BE2C (cell line): ENCODE results near the gene PTPRN2.

Experiments used
- DNase-seq: peaks from one replicate; pipeline ENCODE4 v3.0.0-alpha.2; 2020
- H3K27me3 ChIP-seq: fragments of 250-450 bp; sonication (Bioruptor Pico); 2 replicates; pipeline ENCODE4 v1.5.1; 2020; ENCODE audit warnings: mild to moderate bottlenecking
- H3K36me3 ChIP-seq: fragments of 250-450 bp; sonication (Bioruptor Pico); 2 replicates; pipeline ENCODE4 v1.5.1; 2020; ENCODE audit warnings: mild to moderate bottlenecking
- H3K4me1 ChIP-seq: fragments of 250-450 bp; sonication (Bioruptor Pico); 2 replicates; pipeline ENCODE4 v1.5.1; 2020
- H3K4me3 ChIP-seq: 2 replicates; pipeline ENCODE4 v1.5.1; 2011; ENCODE audit warnings: low read depth, low read length
- H3K9me3 ChIP-seq: fragments of 250-450 bp; sonication (Bioruptor Pico); 2 replicates; pipeline ENCODE4 v1.5.1; 2020
- CTCF ChIP-seq: IDR thresholded peaks from 2 replicates; pipeline ENCODE4 v1.5.1; 2012; ENCODE audit warnings: mild to moderate bottlenecking, low read depth, low read length

PTPRN2 gene

GRCh38 chr7:158497627-158498026 is 90.0 kb downstream of the PTPRN2 start:
- no peaks in the 10 kb centered on the region for H3K9me3 ChIP-seq

GRCh38 chr7:158495786-158496185 is 91.8 kb downstream of the PTPRN2 start:
- no peaks in the 10 kb centered on the region for H3K27me3 ChIP-seq
- no peaks in the 10 kb centered on the region for H3K9me3 ChIP-seq
- peaks cover 12% of the 10 kb centered on the region for H3K4me1 ChIP-seq
- no peaks in the 10 kb centered on the region for H3K36me3 ChIP-seq
- H3K4me3 ChIP-seq = no peak overlapping the region
- TF ChIP-seq CTCF = peak; percentile 52
- peak; percentile 85 for DNase-seq

More at GRCh38 chr7:158497627-158498026, 90.0 kb downstream of the PTPRN2 start:
- DNase-seq = no peak
- no peak for TF ChIP-seq CTCF
- no peaks in the 10 kb centered on the region for H3K36me3 ChIP-seq
- no peak overlapping the region for H3K4me3 ChIP-seq
- no peaks in the 10 kb centered on the region for H3K27me3 ChIP-seq
- peaks cover 12% of the 10 kb centered on the region for H3K4me1 ChIP-seq

- H3K9me3 ChIP-seq = no peaks in the 10 kb centered on the region
- no peak overlapping the region for H3K4me3 ChIP-seq
- no peak for DNase-seq
- no peaks in the 10 kb centered on the region for H3K36me3 ChIP-seq
- no peak for TF ChIP-seq CTCF
- H3K27me3 ChIP-seq = no peaks in the 10 kb centered on the region
- peaks cover 7% of the 10 kb centered on the region for H3K4me1 ChIP-seq
Observed at GRCh38 chr7:158495216-158495615, 92.4 kb downstream of the PTPRN2 start.

GRCh38 chr7:158494643-158495042 is 93.0 kb downstream of the PTPRN2 start:
- no peaks in the 10 kb centered on the region for H3K36me3 ChIP-seq
- DNase-seq = no peak
- H3K27me3 ChIP-seq = no peaks in the 10 kb centered on the region
- TF ChIP-seq CTCF = no peak
- H3K4me1 ChIP-seq = peaks cover 4% of the 10 kb centered on the region; the same call in 1 of the 2 replicates
- H3K4me3 ChIP-seq = no peak overlapping the region
- H3K9me3 ChIP-seq = no peaks in the 10 kb centered on the region

GRCh38 chr7:158494162-158494586 is 93.4 kb downstream of the PTPRN2 start:
- Histone ChIP-seq H3K9me3 (no peaks in the 10 kb centered on the region), H3K4me3 (no peak overlapping the region), H3K4me1 (no peaks in the 10 kb centered on the region), H3K36me3 (no peaks in the 10 kb centered on the region), H3K27me3 (no peaks in the 10 kb centered on the region)
- TF ChIP-seq CTCF = no peak
- DNase-seq = no peak

- Histone ChIP-seq H3K36me3 (no peaks in the 10 kb centered on the region), H3K27me3 (no peaks in the 10 kb centered on the region), H3K4me3 (no peak overlapping the region), H3K4me1 (no peaks in the 10 kb centered on the region), H3K9me3 (no peaks in the 10 kb centered on the region)
- no peak for DNase-seq
- no peak for TF ChIP-seq CTCF
Observed at GRCh38 chr7:158492367-158492764, 95.3 kb downstream of the PTPRN2 start.
